D721Med (cell line): ENCODE data around the gene CHMP6.
A peak's percentile ranks its signal among the peaks of the same experiment; 100 is the strongest.
"Not testable (repeated sequence)": the region's sequence is repeated elsewhere in the genome, so short reads cannot be mapped to it uniquely, and the experiment has no call there.

Experiments used
- DNase-seq: peaks from one replicate; pipeline ENCODE4 v3.0.0; 2011; ENCODE audit warnings: low spot score; ENCODE audit not compliant: insufficient read length
- FAIRE-seq: peaks from 2 replicates; lab custom pipeline; 2011; peaks lifted over from hg19 to GRCh38; lab: Jason Lieb, UNC
- TF ChIP-seq, protein P1 (sequence below): IDR thresholded peaks from 2 replicates; pipeline ENCODE4 v1.5.1; 2012; ENCODE audit warnings: mild to moderate bottlenecking, control low read depth; ENCODE audit not compliant: insufficient read depth; ENCODE audit errors: missing control alignments

CHMP6 gene

DNA sequence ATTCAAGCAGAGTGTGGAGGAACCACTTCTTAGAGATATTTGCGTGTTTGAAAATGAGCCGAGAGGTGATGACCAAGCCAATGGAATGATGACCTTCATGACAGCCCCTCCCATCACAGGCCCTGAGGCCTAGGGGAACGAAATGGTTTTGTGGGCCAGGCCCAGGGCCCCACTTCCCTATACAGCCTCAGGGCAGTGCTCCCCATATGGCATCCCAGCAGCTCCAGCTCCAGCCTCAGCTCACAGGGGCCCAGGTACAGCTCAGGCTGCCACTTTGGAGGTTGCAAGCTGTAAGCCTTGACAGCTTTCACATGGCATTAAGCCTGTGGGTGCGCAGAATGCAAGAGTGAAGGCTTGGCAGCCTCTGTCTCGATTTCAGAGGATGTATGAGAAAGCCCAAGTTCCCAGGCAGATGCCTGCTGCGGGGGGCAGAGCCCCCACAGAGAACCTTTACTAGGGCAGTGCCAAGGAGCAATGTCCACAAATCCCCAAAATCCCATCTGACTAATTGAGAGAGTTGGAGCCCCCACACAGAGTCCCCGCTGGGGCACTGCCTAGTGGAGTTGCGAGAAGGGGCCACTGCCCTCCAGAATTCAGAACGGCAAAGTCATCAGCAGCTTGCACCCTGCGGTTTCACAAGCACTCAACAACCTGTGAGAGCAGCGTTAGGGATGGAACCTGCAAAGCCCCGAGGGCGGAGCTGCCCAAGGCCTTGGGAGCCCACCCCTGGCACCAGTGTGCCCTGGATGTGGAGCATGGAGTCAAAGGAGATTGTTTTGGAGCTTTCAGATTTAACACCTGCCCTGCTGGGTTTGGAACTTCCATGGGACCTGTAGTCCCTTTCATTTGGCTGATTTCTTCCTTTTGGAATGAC, 21.2 kb downstream of the CHMP6 start:
- FAIRE-seq (no peak), DNase-seq (no peak)
- TF ChIP-seq, protein P1, sequence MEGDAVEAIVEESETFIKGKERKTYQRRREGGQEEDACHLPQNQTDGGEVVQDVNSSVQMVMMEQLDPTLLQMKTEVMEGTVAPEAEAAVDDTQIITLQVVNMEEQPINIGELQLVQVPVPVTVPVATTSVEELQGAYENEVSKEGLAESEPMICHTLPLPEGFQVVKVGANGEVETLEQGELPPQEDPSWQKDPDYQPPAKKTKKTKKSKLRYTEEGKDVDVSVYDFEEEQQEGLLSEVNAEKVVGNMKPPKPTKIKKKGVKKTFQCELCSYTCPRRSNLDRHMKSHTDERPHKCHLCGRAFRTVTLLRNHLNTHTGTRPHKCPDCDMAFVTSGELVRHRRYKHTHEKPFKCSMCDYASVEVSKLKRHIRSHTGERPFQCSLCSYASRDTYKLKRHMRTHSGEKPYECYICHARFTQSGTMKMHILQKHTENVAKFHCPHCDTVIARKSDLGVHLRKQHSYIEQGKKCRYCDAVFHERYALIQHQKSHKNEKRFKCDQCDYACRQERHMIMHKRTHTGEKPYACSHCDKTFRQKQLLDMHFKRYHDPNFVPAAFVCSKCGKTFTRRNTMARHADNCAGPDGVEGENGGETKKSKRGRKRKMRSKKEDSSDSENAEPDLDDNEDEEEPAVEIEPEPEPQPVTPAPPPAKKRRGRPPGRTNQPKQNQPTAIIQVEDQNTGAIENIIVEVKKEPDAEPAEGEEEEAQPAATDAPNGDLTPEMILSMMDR = no peak

DNA sequence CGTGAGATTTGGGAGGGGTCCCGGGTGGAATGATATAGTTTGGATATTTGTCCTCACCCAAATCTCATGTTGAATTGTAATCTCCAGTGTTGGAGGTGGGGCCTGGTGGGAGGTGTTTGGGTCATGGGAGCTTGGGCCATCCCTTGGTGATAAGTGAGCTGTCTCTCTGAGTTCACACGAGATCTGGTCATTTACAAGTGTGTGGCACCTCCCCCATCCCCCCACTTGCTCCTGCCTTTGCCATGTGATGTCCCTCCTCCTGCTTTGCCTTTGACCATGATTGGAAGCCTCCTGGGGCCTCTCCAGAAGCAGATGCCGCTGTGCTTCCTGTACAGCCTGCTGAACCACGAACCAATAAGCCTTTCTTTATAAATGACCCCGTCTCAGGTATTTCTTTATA, 22.0 kb downstream of the CHMP6 start:
- TF ChIP-seq, protein P1 = no peak
- DNase-seq (no peak), FAIRE-seq (no peak)

DNA sequence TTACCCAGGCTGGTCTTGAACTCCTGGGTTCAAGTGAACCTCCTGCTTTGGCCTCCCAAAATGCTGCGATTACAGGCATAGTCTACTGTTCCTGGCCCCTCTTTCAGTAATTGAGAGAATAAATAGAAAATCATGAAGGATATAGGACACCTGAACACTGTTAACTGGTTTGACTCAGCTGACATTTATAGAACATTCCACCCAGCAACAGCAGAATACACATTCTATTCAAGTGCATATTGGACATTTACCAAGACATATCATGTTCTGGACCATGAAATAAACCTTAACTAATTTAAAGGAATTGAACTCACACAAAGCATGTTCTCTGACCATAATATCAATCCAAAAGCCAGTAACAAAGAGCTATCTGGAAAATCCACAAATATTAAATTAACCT, 23.5 kb downstream of the CHMP6 start:
- FAIRE-seq = no peak
- TF ChIP-seq, protein P1 = no peak

DNA sequence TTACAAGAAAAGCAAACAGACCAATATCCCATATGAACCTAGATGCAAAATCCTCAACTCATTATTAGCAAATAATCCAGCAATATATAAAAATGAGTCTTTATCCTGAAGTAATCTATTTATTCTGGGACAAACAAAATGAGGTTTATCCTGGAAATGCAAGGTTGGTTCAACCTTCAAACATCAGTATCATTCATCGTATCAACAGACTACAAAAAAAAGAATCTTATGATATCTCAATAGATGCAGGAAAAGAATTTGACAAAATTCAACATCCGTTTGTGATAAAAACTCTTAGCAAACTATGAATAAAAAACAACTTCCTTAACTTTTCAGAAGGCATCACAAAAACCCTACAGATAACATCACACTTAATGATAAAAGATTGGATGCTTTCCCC, 24.9 kb downstream of the CHMP6 start:
- DNase-seq = no peak
- no peak for FAIRE-seq
- TF ChIP-seq, protein P1 = no peak

More for the DNA sequence above, 23.5 kb downstream of the CHMP6 start:
- no peak for DNase-seq

DNA sequence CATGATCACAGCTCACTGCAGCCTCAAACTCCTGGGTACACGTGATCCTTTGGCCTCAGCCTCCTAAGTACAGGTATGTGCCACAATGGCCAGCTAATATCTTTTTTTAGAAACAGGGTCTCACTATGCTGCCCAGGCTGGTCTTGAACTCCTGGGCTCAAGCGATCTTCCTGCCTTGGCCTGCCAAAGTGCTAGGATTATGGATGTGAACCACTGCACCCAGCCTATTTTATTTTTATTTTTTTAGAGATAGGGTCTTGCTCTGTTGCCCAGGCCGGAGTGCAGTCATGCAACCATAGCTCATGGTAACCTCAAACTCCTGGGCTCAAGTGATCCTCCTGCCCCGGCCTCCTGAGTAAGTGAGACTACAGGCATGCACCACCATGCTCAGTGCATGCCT, 25.7 kb downstream of the CHMP6 start:
- DNase-seq, FAIRE-seq: not testable (repeated sequence)

DNA sequence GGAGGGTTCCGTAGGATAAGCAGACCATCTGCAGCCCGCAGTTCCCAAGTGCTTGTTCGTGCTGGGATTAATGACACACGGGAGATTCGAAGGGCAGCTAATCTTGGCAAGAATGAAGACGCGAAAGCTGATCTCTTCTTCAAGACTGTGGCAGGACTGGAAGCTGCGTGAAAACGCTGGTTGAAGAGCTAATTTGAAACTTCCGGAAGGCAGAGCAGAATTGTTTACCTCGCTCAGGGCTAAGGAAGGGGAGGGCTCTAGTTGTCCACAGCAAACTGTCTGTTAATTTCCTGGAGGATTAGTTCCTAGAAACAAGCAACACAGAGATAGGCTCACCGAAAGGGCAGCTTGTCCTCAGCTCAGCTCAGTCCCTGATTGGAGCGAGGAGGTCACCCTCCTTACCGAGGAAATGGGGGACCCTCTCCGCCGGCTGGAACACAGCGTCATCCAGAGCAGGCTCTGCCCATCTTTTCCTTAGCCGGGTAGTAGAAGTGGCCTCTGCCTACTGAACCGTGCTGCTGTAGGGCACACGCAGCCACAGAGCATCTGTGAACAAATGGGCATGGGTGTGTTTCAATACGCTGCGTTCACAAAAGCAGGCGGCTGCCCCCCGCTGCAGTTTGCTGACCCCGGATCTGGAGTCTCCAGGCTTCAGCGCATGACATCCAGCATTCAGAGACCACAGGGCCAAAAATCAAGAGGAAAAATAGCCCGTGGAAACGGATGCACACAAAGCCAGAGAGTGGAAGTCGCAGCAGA, 26.6 kb downstream of the CHMP6 start:
- DNase-seq (no peak), FAIRE-seq (peak; percentile 87)
- TF ChIP-seq, protein P1 = no peak

DNA sequence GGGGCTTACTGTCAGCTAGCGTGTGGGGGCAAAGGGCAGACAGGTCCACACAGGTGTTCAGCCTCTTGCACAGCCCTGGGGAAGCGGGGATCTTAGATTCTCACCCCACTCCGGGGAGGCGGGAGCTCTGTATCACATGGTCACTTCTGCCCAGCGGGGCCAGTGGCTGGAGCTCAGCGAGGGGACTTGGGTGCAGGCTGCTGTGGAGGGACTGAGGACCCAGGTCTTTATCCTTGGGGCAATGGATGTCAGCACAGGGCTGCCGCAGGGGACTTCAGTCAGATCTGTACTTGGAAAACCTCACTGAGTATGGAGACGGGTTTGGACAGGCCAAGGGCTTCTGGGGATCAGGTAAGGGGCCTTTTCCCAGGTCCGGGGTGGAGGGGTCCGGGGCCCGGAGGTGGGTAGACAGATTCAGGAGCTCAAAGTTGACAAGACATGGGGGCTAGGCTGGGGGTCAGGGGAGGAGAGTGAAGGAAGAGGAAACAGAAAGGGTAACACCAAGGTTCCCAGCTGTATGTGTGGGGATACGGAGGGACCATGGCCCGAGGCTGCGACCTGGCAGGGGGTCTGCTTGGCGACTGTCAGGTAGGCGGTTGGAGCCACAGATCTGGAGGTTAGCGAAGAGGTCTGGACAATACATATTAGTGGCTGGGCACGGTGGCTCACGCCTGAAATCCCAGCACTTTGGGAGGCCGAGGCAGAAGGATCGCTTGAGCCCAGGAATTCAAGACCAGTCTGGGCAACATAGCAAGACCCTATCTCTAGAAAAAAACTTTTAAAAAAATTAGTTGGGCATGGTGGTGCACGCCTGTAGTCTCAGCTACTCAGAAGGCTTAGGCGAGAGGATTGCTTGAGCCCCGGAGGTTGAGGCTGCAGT, 28.2 kb downstream of the CHMP6 start:
- DNase-seq (no peak), FAIRE-seq (no peak)
- TF ChIP-seq, protein P1 = no peak
